GM23338 (cell line): Measurements from ENCODE around the gene C1orf56. TPM values are rescaled to one million over a fixed set of nuclear protein-coding genes. Genes with fewer than 3 reads are reported as not detected.

Source experiments
- ATAC-seq: fragments of 200-7000 bp; cut with Tn5 transposase; 3 replicates; pipeline ENCODE4 v1.9.1; 2020
- DNase-seq: peaks from one replicate; pipeline ENCODE4 v3.0.0-alpha.2; 2015; ENCODE audit warnings: low spot score
- H2AFZ ChIP-seq: fragments of 200-600 bp; sonication (generic); 2 replicates; pipeline ENCODE4 v1.8.0; 2016; ENCODE audit warnings: antibody characterized with exemption, mild to moderate bottlenecking, moderate library complexity
- H3F3A ChIP-seq: fragments of 200-600 bp; sonication (generic); replicated peaks from 2 replicates; pipeline ENCODE4 v1.8.0; 2017; ENCODE audit warnings: antibody characterized with exemption, mixed run types, low read depth
- H3K27ac ChIP-seq: fragments of 200-600 bp; sonication (generic); 2 replicates; pipeline ENCODE4 v1.6.1; 2016; ENCODE audit warnings: low read depth
- H3K27me3 ChIP-seq: fragments of 200-600 bp; sonication (generic); 2 replicates; pipeline ENCODE4 v1.8.0; 2016; ENCODE audit warnings: mild to moderate bottlenecking, mixed run types, moderate library complexity; ENCODE audit not compliant: insufficient read depth
- H3K36me3 ChIP-seq: fragments of 200-600 bp; sonication (generic); 2 replicates; pipeline ENCODE4 v1.8.0; 2016; ENCODE audit warnings: mild to moderate bottlenecking; ENCODE audit not compliant: insufficient read depth
- H3K4me1 ChIP-seq: fragments of 200-600 bp; sonication (generic); 2 replicates; pipeline ENCODE4 v1.8.0; 2016; ENCODE audit warnings: mild to moderate bottlenecking, moderate library complexity; ENCODE audit not compliant: insufficient read depth
- H3K4me2 ChIP-seq: fragments of 200-600 bp; sonication (generic); 2 replicates; pipeline ENCODE4 v1.7.1; 2017; ENCODE audit warnings: mixed run types
- H3K4me3 ChIP-seq: fragments of 200-600 bp; sonication (generic); 2 replicates; pipeline ENCODE4 v1.6.1; 2016; ENCODE audit warnings: mixed run types
- H3K79me2 ChIP-seq: fragments of 200-600 bp; sonication (generic); replicated peaks from 2 replicates; pipeline ENCODE4 v1.8.0; 2017; ENCODE audit warnings: mild to moderate bottlenecking; ENCODE audit not compliant: insufficient read depth
- H3K9me2 ChIP-seq: fragments of 200-600 bp; sonication (generic); 2 replicates; pipeline ENCODE4 v1.8.0; 2017; ENCODE audit not compliant: insufficient read depth
- H4K20me1 ChIP-seq: fragments of 200-600 bp; sonication (generic); replicated peaks from 2 replicates; pipeline ENCODE4 v1.8.0; 2017; ENCODE audit warnings: mild to moderate bottlenecking; ENCODE audit not compliant: insufficient read depth
- H3K27ac Mint-ChIP-seq: 2 replicates; pipeline ENCODE4 v1.8.0; 2020; ENCODE audit warnings: inconsistent platforms, mild to moderate bottlenecking, moderate library complexity, mixed read lengths
- H3K27me3 Mint-ChIP-seq: 3 replicates; pipeline ENCODE4 v1.8.0; 2022; ENCODE audit warnings: low read depth, mild to moderate bottlenecking, moderate library complexity, mixed read lengths, inconsistent platforms; ENCODE audit not compliant: insufficient read depth, poor library complexity
- H3K36me3 Mint-ChIP-seq: 3 replicates; pipeline ENCODE4 v1.8.0; 2021; ENCODE audit warnings: low read depth, mild to moderate bottlenecking, inconsistent platforms, moderate library complexity, mixed read lengths
- H3K4me1 Mint-ChIP-seq: 3 replicates; pipeline ENCODE4 v1.8.0; 2020; ENCODE audit warnings: mild to moderate bottlenecking, inconsistent platforms, mixed read lengths
- H3K4me3 Mint-ChIP-seq: 3 replicates; pipeline ENCODE4 v1.8.0; 2021; ENCODE audit warnings: moderate library complexity, mild to moderate bottlenecking, inconsistent platforms, mixed read lengths
- H3K9me3 Mint-ChIP-seq: 3 replicates; pipeline ENCODE4 v1.8.0; 2020; ENCODE audit warnings: moderate library complexity, mild to moderate bottlenecking, inconsistent platforms, mixed read lengths
- CREB1 ChIP-seq: fragments of 250-450 bp; sonication (Bioruptor Pico); IDR thresholded peaks from 2 replicates; pipeline ENCODE4 v1.5.0; 2020; ENCODE audit warnings: low read depth, mild to moderate bottlenecking, moderate library complexity
- EZH2 ChIP-seq: fragments of 200-600 bp; sonication (generic); IDR thresholded peaks from one replicate; pipeline ENCODE4 v1.8.0; 2017; ENCODE audit warnings: antibody characterized with exemption, mild to moderate bottlenecking, low read depth; ENCODE audit not compliant: unreplicated experiment
- JUNB ChIP-seq: IDR thresholded peaks from one replicate; pipeline ENCODE4 v1.6.1; 2016; ENCODE audit warnings: antibody characterized with exemption; ENCODE audit not compliant: unreplicated experiment
- NANOG ChIP-seq: IDR thresholded peaks from 2 replicates; pipeline ENCODE4 v1.6.1; 2016; ENCODE audit warnings: antibody characterized with exemption, borderline replicate concordance
- POLR2AphosphoS5 ChIP-seq: IDR thresholded peaks from 2 replicates; pipeline ENCODE4 v1.6.1; 2016; ENCODE audit warnings: antibody characterized with exemption, low read depth
- STAT1 ChIP-seq: IDR thresholded peaks from one replicate; pipeline ENCODE4 v1.6.1; 2016; ENCODE audit warnings: antibody characterized with exemption; ENCODE audit not compliant: unreplicated experiment
- polyA plus RNA-seq: library from polyadenylated mRNA; unstranded; fragments of >200 nt; fragmentation: Nextera tagmentation; extraction: Ambion mirVana; gene quantifications from 2 replicates; pipeline ENCODE4 v1.2.1, GENCODE V29; 2016
- total RNA-seq: library from RNA; depleted of rRNA; stranded (reverse); fragments of >200 nt; shearing (Covaris generic); gene quantifications from 2 replicates; pipeline ENCODE4 v1.2.3, GENCODE V29; 2014
- TF ChIP-seq, protein P1 (sequence below): fragments of 250-450 bp; sonication (Bioruptor Pico); IDR thresholded peaks from 2 replicates; pipeline ENCODE4 v1.5.0; 2020; ENCODE audit warnings: mild to moderate bottlenecking, moderate library complexity
- TF ChIP-seq, protein P2 (sequence below): IDR thresholded peaks from one replicate; pipeline ENCODE4 v1.6.1; 2018; ENCODE audit warnings: antibody characterized with exemption; ENCODE audit not compliant: unreplicated experiment
- TF ChIP-seq, protein P3 (sequence below), 2 experiments: fragments of 200-600 bp in 1 of 2; sonication (generic) in 1 of 2; conservative IDR thresholded peaks; 2 replicates each; pipeline versions ENCODE4 v1.5.1 to v1.6.1; 2016 to 2017; ENCODE audit warnings: antibody characterized with exemption in 2 of 2, low read depth in 2 of 2, mild to moderate bottlenecking in 2 of 2, moderate library complexity in 1 of 2

Gene C1orf56
- total and polyA plus RNA-seq, 2 experiments from 2014 or later: 3.9 to 27.8 TPM

- Mint-ChIP-seq H3K9me3 (no peaks in the 10 kb centered on the region), H3K27me3 (peaks cover 6% of the 10 kb centered on the region), H3K36me3 (peaks cover 13% of the 10 kb centered on the region), H3K4me3 (no peak overlapping the region), H3K4me1 (peaks cover 23% of the 10 kb centered on the region), H3K27ac (no peak overlapping the region)
- Histone ChIP-seq H3K79me2 (no peaks in the 10 kb centered on the region), H3K9me2 (no peaks in the 10 kb centered on the region), H3K4me1 (peaks cover 19% of the 10 kb centered on the region), H3K4me2 (peak overlapping the region; percentile 31; the same call in 1 of the 2 replicates), H3K4me3 (no peak overlapping the region), H3F3A (no peaks in the 10 kb centered on the region), H3K27ac (0 out of 2 replicates have a peak overlapping the region, but pooled peaks have one; percentile 18), H2AFZ (no peak overlapping the region), H3K36me3 (no peaks in the 10 kb centered on the region), H3K27me3 (no peaks in the 10 kb centered on the region), H4K20me1 (no peaks in the 10 kb centered on the region; the same call in 1 of the 2 replicates)
- TF ChIP-seq, protein P1, sequence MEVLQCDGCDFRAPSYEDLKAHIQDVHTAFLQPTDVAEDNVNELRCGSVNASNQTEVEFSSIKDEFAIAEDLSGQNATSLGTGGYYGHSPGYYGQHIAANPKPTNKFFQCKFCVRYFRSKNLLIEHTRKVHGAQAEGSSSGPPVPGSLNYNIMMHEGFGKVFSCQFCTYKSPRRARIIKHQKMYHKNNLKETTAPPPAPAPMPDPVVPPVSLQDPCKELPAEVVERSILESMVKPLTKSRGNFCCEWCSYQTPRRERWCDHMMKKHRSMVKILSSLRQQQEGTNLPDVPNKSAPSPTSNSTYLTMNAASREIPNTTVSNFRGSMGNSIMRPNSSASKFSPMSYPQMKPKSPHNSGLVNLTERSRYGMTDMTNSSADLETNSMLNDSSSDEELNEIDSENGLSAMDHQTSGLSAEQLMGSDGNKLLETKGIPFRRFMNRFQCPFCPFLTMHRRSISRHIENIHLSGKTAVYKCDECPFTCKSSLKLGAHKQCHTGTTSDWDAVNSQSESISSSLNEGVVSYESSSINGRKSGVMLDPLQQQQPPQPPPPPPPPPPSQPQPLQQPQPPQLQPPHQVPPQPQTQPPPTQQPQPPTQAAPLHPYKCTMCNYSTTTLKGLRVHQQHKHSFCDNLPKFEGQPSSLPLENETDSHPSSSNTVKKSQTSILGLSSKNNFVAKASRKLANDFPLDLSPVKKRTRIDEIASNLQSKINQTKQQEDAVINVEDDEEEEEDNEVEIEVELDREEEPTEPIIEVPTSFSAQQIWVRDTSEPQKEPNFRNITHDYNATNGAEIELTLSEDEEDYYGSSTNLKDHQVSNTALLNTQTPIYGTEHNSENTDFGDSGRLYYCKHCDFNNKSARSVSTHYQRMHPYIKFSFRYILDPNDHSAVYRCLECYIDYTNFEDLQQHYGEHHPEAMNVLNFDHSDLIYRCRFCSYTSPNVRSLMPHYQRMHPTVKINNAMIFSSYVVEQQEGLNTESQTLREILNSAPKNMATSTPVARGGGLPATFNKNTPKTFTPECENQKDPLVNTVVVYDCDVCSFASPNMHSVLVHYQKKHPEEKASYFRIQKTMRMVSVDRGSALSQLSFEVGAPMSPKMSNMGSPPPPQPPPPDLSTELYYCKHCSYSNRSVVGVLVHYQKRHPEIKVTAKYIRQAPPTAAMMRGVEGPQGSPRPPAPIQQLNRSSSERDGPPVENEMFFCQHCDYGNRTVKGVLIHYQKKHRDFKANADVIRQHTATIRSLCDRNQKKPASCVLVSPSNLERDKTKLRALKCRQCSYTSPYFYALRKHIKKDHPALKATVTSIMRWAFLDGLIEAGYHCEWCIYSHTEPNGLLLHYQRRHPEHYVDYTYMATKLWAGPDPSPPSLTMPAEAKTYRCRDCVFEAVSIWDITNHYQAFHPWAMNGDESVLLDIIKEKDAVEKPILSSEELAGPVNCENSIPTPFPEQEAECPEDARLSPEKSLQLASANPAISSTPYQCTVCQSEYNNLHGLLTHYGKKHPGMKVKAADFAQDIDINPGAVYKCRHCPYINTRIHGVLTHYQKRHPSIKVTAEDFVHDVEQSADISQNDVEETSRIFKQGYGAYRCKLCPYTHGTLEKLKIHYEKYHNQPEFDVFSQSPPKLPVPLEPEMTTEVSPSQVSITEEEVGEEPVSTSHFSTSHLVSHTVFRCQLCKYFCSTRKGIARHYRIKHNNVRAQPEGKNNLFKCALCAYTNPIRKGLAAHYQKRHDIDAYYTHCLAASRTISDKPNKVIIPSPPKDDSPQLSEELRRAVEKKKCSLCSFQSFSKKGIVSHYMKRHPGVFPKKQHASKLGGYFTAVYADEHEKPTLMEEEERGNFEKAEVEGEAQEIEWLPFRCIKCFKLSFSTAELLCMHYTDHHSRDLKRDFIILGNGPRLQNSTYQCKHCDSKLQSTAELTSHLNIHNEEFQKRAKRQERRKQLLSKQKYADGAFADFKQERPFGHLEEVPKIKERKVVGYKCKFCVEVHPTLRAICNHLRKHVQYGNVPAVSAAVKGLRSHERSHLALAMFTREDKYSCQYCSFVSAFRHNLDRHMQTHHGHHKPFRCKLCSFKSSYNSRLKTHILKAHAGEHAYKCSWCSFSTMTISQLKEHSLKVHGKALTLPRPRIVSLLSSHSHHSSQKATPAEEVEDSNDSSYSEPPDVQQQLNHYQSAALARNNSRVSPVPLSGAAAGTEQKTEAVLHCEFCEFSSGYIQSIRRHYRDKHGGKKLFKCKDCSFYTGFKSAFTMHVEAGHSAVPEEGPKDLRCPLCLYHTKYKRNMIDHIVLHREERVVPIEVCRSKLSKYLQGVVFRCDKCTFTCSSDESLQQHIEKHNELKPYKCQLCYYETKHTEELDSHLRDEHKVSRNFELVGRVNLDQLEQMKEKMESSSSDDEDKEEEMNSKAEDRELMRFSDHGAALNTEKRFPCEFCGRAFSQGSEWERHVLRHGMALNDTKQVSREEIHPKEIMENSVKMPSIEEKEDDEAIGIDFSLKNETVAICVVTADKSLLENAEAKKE (CRISPR knock-in tag): no peak
- no peak for TF ChIP-seq EZH2
- no peak for TF ChIP-seq CREB1 (CRISPR knock-in tag)
- TF ChIP-seq STAT1: no peak
- DNase-seq (no peak), ATAC-seq (peak; percentile 36; the same call in 1 of the 3 replicates)
Measured at GRCh38 chr1:151037032-151037431, 10.5 kb upstream of the C1orf56 start.

DNA sequence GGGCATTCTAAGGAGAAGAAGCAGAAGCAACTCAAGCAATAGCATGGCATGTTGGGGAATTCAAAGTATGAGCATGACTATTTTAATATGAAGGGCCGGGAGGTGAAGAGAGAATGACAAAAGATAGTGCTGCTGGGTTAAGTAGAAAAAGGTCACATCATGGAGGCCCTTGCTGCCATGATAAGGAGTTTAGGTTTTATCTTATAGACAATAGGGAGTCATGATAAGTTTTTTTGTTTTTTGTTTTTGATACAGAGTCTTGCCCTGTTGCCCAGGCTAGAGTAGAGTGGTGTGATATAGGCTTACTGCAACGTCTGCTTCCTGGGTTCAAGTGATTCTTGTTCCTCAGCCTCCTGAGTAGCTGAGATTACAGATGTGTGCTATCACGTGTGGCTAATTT is 8.0 kb upstream of the C1orf56 start:
- Mint-ChIP-seq H3K27ac (no peak overlapping the region), H3K4me1 (peaks cover 23% of the 10 kb centered on the region), H3K9me3 (no peaks in the 10 kb centered on the region), H3K36me3 (peaks cover 7% of the 10 kb centered on the region), H3K4me3 (no peak overlapping the region), H3K27me3 (peaks cover 2% of the 10 kb centered on the region)
- Histone ChIP-seq H3K27me3 (no peaks in the 10 kb centered on the region), H3K27ac (no peak overlapping the region), H3K79me2 (no peaks in the 10 kb centered on the region), H3K4me3 (no peak overlapping the region), H3F3A (no peaks in the 10 kb centered on the region), H3K4me2 (0 out of 2 replicates have a peak overlapping the region, but pooled peaks have one; percentile 12), H4K20me1 (no peaks in the 10 kb centered on the region; the same call in 1 of the 2 replicates), H3K4me1 (peaks cover 19% of the 10 kb centered on the region), H3K36me3 (no peaks in the 10 kb centered on the region), H2AFZ (no peak overlapping the region), H3K9me2 (no peaks in the 10 kb centered on the region)
- ATAC-seq: no peak
- no peak for DNase-seq
- no peak for TF ChIP-seq EZH2
- no peak for TF ChIP-seq JUNB
- TF ChIP-seq NANOG: no peak
- TF ChIP-seq, protein P2, sequence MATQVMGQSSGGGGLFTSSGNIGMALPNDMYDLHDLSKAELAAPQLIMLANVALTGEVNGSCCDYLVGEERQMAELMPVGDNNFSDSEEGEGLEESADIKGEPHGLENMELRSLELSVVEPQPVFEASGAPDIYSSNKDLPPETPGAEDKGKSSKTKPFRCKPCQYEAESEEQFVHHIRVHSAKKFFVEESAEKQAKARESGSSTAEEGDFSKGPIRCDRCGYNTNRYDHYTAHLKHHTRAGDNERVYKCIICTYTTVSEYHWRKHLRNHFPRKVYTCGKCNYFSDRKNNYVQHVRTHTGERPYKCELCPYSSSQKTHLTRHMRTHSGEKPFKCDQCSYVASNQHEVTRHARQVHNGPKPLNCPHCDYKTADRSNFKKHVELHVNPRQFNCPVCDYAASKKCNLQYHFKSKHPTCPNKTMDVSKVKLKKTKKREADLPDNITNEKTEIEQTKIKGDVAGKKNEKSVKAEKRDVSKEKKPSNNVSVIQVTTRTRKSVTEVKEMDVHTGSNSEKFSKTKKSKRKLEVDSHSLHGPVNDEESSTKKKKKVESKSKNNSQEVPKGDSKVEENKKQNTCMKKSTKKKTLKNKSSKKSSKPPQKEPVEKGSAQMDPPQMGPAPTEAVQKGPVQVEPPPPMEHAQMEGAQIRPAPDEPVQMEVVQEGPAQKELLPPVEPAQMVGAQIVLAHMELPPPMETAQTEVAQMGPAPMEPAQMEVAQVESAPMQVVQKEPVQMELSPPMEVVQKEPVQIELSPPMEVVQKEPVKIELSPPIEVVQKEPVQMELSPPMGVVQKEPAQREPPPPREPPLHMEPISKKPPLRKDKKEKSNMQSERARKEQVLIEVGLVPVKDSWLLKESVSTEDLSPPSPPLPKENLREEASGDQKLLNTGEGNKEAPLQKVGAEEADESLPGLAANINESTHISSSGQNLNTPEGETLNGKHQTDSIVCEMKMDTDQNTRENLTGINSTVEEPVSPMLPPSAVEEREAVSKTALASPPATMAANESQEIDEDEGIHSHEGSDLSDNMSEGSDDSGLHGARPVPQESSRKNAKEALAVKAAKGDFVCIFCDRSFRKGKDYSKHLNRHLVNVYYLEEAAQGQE: no peak
- no peak for TF ChIP-seq POLR2AphosphoS5
- TF ChIP-seq, protein P3, sequence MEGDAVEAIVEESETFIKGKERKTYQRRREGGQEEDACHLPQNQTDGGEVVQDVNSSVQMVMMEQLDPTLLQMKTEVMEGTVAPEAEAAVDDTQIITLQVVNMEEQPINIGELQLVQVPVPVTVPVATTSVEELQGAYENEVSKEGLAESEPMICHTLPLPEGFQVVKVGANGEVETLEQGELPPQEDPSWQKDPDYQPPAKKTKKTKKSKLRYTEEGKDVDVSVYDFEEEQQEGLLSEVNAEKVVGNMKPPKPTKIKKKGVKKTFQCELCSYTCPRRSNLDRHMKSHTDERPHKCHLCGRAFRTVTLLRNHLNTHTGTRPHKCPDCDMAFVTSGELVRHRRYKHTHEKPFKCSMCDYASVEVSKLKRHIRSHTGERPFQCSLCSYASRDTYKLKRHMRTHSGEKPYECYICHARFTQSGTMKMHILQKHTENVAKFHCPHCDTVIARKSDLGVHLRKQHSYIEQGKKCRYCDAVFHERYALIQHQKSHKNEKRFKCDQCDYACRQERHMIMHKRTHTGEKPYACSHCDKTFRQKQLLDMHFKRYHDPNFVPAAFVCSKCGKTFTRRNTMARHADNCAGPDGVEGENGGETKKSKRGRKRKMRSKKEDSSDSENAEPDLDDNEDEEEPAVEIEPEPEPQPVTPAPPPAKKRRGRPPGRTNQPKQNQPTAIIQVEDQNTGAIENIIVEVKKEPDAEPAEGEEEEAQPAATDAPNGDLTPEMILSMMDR (conservative IDR thresholded peaks at IDR 0.05; ENCODE audit: low read depth in 2 of 2): no peak
